ENCODE measurements around the gene FAM53B.

Gene FAM53B

GRCh38 chr10:124743191-124744101 is 732 bp downstream of the FAM53B start:
- TF ChIP-seq CTCF (conservative IDR thresholded peaks at IDR 0.05; ENCODE audit: low read depth), result no peak
- peak overlapping the region; percentile 97 for H3K27ac ChIP-seq
- DNase-seq (ENCODE audit: low spot score), result peak; percentile 51
- POLR2A ChIA-PET (ENCODE audit: low non-redundant PET), result no interaction called here
- CTCF ChIA-PET, result interaction anchor here (0.6 to 2.5 kb wide), 7 partner anchors 34 to 1624 kb away, joined by 3 to 18 read pairs (median 4); no protein-coding TSS in a partner anchor

GRCh38 chr10:124742413-124743190 is 1.6 kb downstream of the FAM53B start:
- peak; percentile 26 for DNase-seq (ENCODE audit: low spot score)
- POLR2A ChIA-PET (ENCODE audit: low non-redundant PET), result no interaction called here
- H3K27ac ChIP-seq, result peak overlapping the region; percentile 97
- CTCF ChIA-PET, result interaction anchor here (0.6 to 2.5 kb wide), 9 partner anchors 35 to 1625 kb away, joined by 3 to 18 read pairs (median 4); no protein-coding TSS in a partner anchor
- peak; percentile 32 for TF ChIP-seq CTCF (conservative IDR thresholded peaks at IDR 0.05; ENCODE audit: low read depth)

- H3K27ac ChIP-seq, result peak overlapping the region; percentile 97
- no peak for TF ChIP-seq CTCF (conservative IDR thresholded peaks at IDR 0.05; ENCODE audit: low read depth)
- no peak for DNase-seq (ENCODE audit: low spot score)
- CTCF ChIA-PET, result interaction anchor here (0.6 to 2.5 kb wide), 22 partner anchors 18 to 711 kb away, joined by 3 to 18 read pairs (median 3); no protein-coding TSS in a partner anchor
- POLR2A ChIA-PET (ENCODE audit: low non-redundant PET), result no interaction called here
Observed at GRCh38 chr10:124741922-124742412, 2.2 kb downstream of the FAM53B start.

- DNase-seq (ENCODE audit: low spot score), result peak; percentile 82
- H3K27ac ChIP-seq, result peak overlapping the region; percentile 97
- POLR2A ChIA-PET (ENCODE audit: low non-redundant PET), result no interaction called here
- CTCF ChIA-PET, result interaction anchor here (0.6 to 2.5 kb wide), 25 partner anchors 17 to 1056 kb away, joined by 3 to 18 read pairs (median 3); no protein-coding TSS in a partner anchor
- TF ChIP-seq CTCF (conservative IDR thresholded peaks at IDR 0.05; ENCODE audit: low read depth), result peak; percentile 91
Observed at GRCh38 chr10:124741281-124741921, 2.8 kb downstream of the FAM53B start.

GRCh38 chr10:124740369-124741280 is 3.6 kb downstream of the FAM53B start:
- ChIA-PET POLR2A (ENCODE audit: low non-redundant PET) (no interaction called here), CTCF (interaction anchor here (0.5 to 2.5 kb wide), 23 partner anchors 11 to 1057 kb away, joined by 3 to 18 read pairs (median 3); no protein-coding TSS in a partner anchor)
- DNase-seq (ENCODE audit: low spot score), result peak; percentile 64
- H3K27ac ChIP-seq, result peak overlapping the region; percentile 97
- TF ChIP-seq CTCF (conservative IDR thresholded peaks at IDR 0.05; ENCODE audit: low read depth), result no peak
